Lower leg skin (tissue), 3 donors: ENCODE measurements around the gene SYMPK.

ENCODE experiments used
- POLR2A ChIP-seq, 2 donors: fragments of 450-650 bp; IDR thresholded peaks; one replicate each; pipeline ENCODE4 v1.6.1; 2016 to 2017; ENCODE audit warnings: antibody characterized with exemption in 2 of 2, mild to moderate bottlenecking in 1 of 2, moderate library complexity in 1 of 2
- TF ChIP-seq, protein P1 (sequence below), 3 donors: fragments of 450-650 bp; IDR thresholded peaks; one replicate each; pipeline ENCODE4 v1.5.1; 2016; ENCODE audit warnings: antibody characterized with exemption in 3 of 3, mild to moderate bottlenecking in 3 of 3, moderate library complexity in 2 of 3

DNA sequence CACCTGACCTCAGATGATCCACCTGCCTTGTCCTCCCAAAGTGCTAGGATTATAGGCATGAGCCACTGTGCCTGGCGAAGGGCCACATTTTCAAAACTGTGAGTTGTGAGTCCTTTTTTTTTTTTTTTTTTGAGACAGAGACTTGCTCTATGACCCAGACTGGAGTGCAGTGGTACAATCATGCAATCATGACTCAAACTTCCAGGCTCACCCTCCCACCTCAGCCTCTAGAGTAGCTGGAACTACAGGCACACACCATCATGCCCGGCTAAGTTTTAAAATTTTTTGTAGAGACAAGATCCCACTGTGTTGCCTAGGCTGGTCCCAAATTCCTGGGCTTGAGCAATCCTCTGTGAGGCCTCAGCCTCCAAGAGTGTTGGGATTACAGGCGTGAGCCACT, 43.3 kb upstream of the SYMPK start:
- TF ChIP-seq, protein P1, sequence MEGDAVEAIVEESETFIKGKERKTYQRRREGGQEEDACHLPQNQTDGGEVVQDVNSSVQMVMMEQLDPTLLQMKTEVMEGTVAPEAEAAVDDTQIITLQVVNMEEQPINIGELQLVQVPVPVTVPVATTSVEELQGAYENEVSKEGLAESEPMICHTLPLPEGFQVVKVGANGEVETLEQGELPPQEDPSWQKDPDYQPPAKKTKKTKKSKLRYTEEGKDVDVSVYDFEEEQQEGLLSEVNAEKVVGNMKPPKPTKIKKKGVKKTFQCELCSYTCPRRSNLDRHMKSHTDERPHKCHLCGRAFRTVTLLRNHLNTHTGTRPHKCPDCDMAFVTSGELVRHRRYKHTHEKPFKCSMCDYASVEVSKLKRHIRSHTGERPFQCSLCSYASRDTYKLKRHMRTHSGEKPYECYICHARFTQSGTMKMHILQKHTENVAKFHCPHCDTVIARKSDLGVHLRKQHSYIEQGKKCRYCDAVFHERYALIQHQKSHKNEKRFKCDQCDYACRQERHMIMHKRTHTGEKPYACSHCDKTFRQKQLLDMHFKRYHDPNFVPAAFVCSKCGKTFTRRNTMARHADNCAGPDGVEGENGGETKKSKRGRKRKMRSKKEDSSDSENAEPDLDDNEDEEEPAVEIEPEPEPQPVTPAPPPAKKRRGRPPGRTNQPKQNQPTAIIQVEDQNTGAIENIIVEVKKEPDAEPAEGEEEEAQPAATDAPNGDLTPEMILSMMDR (IDR thresholded peaks at IDR 0.05), result no peak
- TF ChIP-seq POLR2A (IDR thresholded peaks at IDR 0.05), result no peak
